Erythroblast (primary cell): ENCODE measurements around the gene TRIM47.

Experiments used
- GATA1 ChIP-seq: IDR thresholded peaks from 2 replicates; pipeline ENCODE4 v1.6.1; 2011; ENCODE audit warnings: low read depth, mild to moderate bottlenecking, control low read depth, low read length, moderate library complexity
- POLR2A ChIP-seq: IDR thresholded peaks from 2 replicates; pipeline ENCODE4 v1.6.1; 2011; ENCODE audit warnings: mild to moderate bottlenecking, low read length

DNA sequence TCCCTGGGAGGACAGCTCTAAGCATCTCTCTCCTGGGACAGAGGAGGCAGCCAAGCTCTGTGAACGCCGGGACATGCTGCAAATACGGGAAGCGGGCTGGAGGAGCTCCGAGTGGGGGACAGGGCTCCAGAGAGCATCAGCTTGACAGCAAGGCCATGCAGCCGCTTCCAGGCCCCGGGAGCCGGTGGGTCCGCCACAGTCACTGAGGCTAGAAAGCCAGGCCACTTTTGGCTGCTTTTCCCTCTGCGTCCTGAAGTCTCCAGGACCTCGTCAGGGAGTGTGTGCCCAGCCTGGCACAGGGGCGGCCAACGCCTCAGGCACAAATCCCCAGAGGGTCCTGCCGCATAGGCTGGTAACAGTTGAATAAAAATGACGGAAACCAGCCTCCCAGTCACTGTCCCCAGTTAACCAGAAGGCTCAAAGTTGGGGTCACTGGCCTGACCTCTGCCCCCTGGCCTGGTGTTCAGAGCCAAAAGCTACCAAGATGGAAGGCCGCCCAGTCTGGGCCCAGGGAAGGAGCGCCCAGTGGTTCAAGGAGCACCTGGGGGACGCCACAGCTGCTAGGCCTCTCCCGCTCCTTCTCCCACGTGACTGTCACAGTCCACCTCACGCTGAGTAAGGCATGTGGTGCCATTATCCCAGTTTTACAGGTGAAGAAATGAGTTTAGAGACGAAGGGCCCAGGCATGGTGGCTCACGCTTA is 21.5 kb upstream of the TRIM47 start:
- no peak for TF ChIP-seq POLR2A
- no peak for TF ChIP-seq GATA1
